Measurements from ENCODE around the gene KCNC1.

DNA sequence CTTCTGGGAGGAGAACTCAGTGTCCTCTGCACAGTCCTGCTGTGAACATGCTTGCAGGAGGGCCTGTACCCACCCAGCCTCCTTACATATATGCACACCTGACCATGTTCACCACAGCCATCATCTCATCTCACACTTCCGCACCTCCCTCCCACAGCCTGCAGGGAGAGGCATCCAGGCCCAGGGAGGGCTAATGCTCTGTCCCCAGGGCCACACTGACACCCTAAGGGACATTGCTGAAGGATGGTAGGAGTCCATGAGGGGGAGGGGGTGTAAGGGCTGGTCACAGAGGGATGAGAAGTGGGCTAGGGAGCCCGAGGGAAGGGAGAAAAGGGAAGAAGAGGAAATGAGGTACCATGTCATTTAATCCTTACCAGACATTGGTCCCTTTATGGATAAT is 4.4 kb upstream of the KCNC1 start:
- TF ChIP-seq CTCF (IDR thresholded peaks at IDR 0.05; ENCODE audit: low read depth, low read length, missing input control): no peak
- TF ChIP-seq JUND (IDR thresholded peaks at IDR 0.05): no peak
